ENCODE results near the gene WDR82. TPM values are rescaled to one million over a fixed set of nuclear protein-coding genes. Genes with fewer than 3 reads are reported as not detected.

Gene WDR82
- total RNA-seq, 1 experiment from 2014 or later: 27.6 TPM

DNA sequence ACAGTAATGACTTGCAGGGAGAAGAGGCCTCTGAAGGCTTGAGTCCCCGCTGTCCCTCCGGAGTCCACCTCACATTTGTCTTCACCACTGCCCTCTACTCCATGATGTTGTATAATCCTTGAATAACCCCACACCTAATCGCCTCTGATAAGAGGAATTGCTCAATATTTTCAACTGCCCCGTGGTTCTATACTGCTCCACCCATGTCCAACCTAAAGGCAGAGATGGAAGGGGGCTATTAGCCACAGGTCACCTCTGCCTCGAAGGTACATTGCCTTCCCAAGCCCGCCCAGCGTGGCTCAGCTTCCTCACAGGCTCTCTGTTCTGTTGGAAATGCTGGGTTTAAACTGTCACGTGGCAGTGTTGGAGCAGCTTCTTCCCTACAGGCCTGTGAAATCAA is 65.4 kb downstream of the WDR82 start:
- peaks cover 13% of the 10 kb centered on the region for H3K36me3 ChIP-seq
- no peak overlapping the region for H3K4me3 ChIP-seq

DNA sequence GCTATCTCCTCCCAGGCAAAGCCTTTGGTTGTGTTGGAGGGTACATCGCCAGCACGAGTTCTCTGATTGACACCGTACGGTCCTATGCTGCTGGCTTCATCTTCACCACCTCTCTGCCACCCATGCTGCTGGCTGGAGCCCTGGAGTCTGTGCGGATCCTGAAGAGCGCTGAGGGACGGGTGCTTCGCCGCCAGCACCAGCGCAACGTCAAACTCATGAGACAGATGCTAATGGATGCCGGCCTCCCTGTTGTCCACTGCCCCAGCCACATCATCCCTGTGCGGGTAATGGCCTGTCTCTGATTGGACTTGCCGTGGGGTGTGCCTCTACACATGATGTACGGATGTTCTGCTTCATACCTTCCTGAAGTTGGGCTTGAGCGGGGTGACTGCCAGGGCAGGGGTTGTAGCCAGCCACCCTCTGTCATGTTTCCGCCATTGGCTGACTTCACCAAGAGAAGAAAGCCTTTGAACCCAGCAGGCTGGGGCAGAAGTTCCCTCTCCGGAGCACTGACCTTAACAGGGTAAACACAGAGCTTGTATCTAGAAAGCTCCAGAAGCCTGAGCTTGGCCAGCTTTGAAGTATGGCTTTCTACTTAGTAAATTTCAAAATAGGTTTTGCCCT is 67.1 kb downstream of the WDR82 start:
- no peak for DNase-seq
- Histone ChIP-seq H3K9me3 (no peaks in the 10 kb centered on the region; the same call in 1 of the 2 replicates), H3K27me3 (no peaks in the 10 kb centered on the region), H3K36me3 (peaks cover 21% of the 10 kb centered on the region), H3K4me3 (no peak overlapping the region)

More for the DNA sequence above, 65.4 kb downstream of the WDR82 start:
- H3K9me3 ChIP-seq: no peaks in the 10 kb centered on the region
- H3K27me3 ChIP-seq: no peaks in the 10 kb centered on the region
- no peak for DNase-seq

DNA sequence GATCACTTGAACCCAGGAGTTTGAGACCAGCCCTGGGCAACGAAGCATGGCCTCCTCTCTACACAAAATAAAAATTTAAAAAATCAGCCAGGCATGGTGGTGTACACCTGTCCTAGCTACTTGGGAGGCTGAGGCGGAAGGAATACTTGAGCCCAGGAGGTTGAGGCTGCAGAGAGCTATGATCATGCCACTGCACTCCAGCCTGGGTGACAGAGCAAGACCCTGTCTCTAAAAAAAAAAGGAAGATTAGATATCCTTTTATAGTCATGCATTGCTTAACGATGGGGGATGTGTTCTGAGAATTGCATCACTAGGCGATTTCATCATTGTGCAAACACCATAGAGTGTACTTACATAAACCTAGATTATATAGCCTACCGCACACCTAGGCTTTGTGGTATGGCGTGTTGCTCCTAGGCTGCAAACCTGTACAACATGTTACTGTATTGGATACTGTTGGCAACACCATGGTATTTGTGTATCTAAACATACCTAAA is 67.9 kb downstream of the WDR82 start:
- Histone ChIP-seq H3K27me3 (no peaks in the 10 kb centered on the region), H3K4me3 (no peak overlapping the region), H3K36me3 (peaks cover 29% of the 10 kb centered on the region), H3K9me3 (no peaks in the 10 kb centered on the region; the same call in 1 of the 2 replicates)
- DNase-seq: no peak

DNA sequence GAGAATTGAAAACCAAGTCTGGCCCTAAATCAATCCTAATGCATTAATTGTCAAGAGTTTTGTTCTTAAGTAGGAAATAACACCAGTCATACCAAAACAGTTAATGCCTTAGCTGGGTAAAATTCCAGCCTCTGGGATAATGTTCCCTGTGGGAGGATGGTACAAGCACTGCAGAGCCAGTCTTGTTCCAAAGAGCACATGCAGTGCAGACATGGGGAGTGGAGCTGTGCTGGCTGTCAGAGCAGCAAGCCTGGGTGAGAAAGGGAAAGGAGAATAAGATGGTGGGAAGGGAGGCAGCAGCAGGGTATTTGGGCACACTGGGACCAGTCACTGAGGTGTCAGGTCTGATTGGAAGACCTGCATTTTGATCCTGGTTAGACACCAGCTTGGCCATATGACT is 68.4 kb downstream of the WDR82 start:
- no peak for DNase-seq
- Histone ChIP-seq H3K27me3 (no peaks in the 10 kb centered on the region), H3K36me3 (peaks cover 34% of the 10 kb centered on the region)

DNA sequence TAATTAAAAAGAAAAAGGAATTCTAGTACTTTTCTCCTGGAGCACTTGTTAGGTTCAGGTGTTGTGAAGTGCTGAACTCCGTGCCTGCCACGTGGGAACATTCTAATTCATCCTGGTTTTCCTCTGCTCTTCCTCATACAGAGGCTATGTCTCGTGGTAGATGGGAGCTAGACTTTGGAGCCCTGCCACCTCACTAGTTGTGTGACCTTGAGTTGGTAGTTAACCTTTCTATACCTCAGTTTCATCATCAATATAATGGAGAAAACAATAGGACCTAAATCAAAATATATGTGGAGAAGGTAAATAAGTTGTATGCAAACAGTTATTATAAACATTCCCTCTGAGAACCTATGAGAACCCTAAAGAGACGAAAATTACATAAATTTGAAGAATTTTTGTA is 69.9 kb downstream of the WDR82 start:
- H3K9me3 ChIP-seq: no peaks in the 10 kb centered on the region; the same call in 1 of the 2 replicates
- H3K27me3 ChIP-seq: no peaks in the 10 kb centered on the region
- DNase-seq: no peak
- H3K4me3 ChIP-seq: no peak overlapping the region
- peaks cover 49% of the 10 kb centered on the region for H3K36me3 ChIP-seq

More for the DNA sequence above, 68.4 kb downstream of the WDR82 start:
- Histone ChIP-seq H3K9me3 (no peaks in the 10 kb centered on the region; the same call in 1 of the 2 replicates), H3K4me3 (no peak overlapping the region)

DNA sequence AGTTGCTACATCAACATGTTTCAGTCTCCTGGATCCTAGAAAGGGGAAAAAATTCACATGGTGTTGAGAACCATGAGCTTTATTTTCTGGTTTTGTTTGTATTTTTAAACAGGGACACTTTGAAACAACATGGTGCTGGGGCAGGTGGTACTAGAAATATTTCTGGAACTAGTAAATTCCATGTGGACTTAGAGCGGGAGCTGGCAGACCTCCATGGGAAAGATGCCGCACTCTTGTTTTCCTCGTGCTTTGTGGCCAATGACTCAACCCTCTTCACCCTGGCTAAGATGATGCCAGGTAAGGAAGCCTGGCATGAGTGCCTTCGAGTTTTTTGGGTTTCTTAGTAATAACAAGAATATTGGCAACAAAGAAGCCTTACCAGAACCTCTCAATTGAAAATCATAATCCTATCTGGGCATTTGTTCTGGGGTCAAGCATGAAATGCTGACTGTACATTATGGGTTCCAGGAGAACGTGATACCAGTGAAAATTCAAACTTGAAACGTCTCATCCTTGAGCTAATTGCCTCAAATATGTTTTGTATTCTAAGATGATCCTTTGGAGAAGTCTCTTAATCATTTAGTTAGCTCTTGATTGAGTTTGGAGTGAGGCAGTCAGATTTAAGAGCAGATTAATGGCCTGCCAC is 72.6 kb downstream of the WDR82 start:
- peaks cover 62% of the 10 kb centered on the region for H3K36me3 ChIP-seq
- H3K27me3 ChIP-seq: no peaks in the 10 kb centered on the region
- no peaks in the 10 kb centered on the region; the same call in 1 of the 2 replicates for H3K9me3 ChIP-seq
- no peak for DNase-seq
- H3K4me3 ChIP-seq: no peak overlapping the region

Other genes starting within 250 kb of the WDR82 start
- 2.1 and 9.7 TPM in 2 replicates for gene DUSP7, start 222.1 kb downstream of the WDR82 start, total RNA-seq (2014; rRNA removed; shearing (Covaris generic); ENCODE audit: low replicate concordance)
- gene POC1A, start 124.2 kb downstream of the WDR82 start, total RNA-seq (2014; rRNA removed; shearing (Covaris generic); ENCODE audit: low replicate concordance): 14.2 and 19.8 TPM in 2 replicates
- 33.7 and 34.0 TPM in 2 replicates for gene ALAS1, start 80.5 kb downstream of the WDR82 start, total RNA-seq (2014; rRNA removed; shearing (Covaris generic); ENCODE audit: low replicate concordance)
- gene TLR9, start 53.0 kb downstream of the WDR82 start, total RNA-seq (2014; rRNA removed; shearing (Covaris generic); ENCODE audit: low replicate concordance): not detected in 2 replicates
- 37.4 and 100 TPM in 2 replicates for gene TWF2, start 39.5 kb downstream of the WDR82 start, total RNA-seq (2014; rRNA removed; shearing (Covaris generic); ENCODE audit: low replicate concordance)
- 7.9 and 16.2 TPM in 2 replicates for gene PPM1M, start 32.9 kb downstream of the WDR82 start, total RNA-seq (2014; rRNA removed; shearing (Covaris generic); ENCODE audit: low replicate concordance)
- 2.3 and 10.6 TPM in 2 replicates for gene GLYCTK, start 9.2 kb upstream of the WDR82 start, total RNA-seq (2014; rRNA removed; shearing (Covaris generic); ENCODE audit: low replicate concordance)
- 0.49 and 1.2 TPM in 2 replicates for gene DNAH1, start 37.7 kb upstream of the WDR82 start, total RNA-seq (2014; rRNA removed; shearing (Covaris generic); ENCODE audit: low replicate concordance)
- gene BAP1, start 131.4 kb upstream of the WDR82 start, total RNA-seq (2014; rRNA removed; shearing (Covaris generic); ENCODE audit: low replicate concordance): 33.8 and 41.0 TPM in 2 replicates
- 4.8 and 5.5 TPM in 2 replicates for gene PHF7, start 132.0 kb upstream of the WDR82 start, total RNA-seq (2014; rRNA removed; shearing (Covaris generic); ENCODE audit: low replicate concordance)
- gene SEMA3G, start 166.5 kb upstream of the WDR82 start, total RNA-seq (2014; rRNA removed; shearing (Covaris generic); ENCODE audit: low replicate concordance): not detected in 2 replicates
- gene TNNC1, start 175.4 kb upstream of the WDR82 start, total RNA-seq (2014; rRNA removed; shearing (Covaris generic); ENCODE audit: low replicate concordance): 0.99 TPM in 1 of 2 replicates, not detected in the other
- gene NISCH, start 177.0 kb upstream of the WDR82 start, total RNA-seq (2014; rRNA removed; shearing (Covaris generic); ENCODE audit: low replicate concordance): 8.1 and 15.5 TPM in 2 replicates
- not detected in 2 replicates for gene STAB1, start 216.7 kb upstream of the WDR82 start, total RNA-seq (2014; rRNA removed; shearing (Covaris generic); ENCODE audit: low replicate concordance)

Measured in MG63 (cell line).